ENCODE results near the gene CAPZB.
"Not testable (repeated sequence)": the region's sequence is repeated elsewhere in the genome, so short reads cannot be mapped to it uniquely, and the experiment has no call there.

The CAPZB gene

DNA sequence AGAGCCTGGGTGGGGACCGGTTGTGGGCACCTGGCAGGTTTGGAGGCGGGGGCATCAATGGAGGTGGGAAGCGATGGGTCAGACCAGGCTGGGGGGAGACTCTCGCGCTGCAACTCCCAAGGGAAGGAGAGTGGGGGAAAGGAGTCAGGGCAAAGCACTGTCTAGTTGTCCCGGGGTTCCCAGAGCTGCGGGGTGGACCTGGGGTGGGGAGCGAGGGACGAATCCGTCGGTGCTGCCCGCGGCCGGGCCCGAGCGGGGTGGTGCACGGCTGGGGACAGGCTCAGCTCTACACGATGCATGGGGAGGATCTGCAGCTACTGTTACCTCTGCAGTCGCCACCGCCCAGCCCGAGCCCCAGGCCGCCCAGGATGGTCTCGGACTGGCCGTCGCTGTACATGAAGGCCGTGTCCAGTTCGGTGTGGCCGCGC, 173.8 kb downstream of the CAPZB start:
- Histone ChIP-seq H3K9ac (ENCODE audit: low read length) (peak overlapping the region; percentile 69), H3K36me3 (ENCODE audit: control insufficient read depth, low read depth, low read length) (peaks cover 24% of the 10 kb centered on the region), H3K27me3 (ENCODE audit: control insufficient read depth, insufficient read depth, low read length) (peaks cover 11% of the 10 kb centered on the region), H3K27ac (ENCODE audit: low read length) (no peak overlapping the region), H3K4me3 (ENCODE audit: low read length) (peak overlapping the region; percentile 84), H3K9me3 (ENCODE audit: control insufficient read depth, low read depth, low read length) (no peaks in the 10 kb centered on the region), H3K4me1 (ENCODE audit: control insufficient read depth, low read depth, low read length) (peaks cover 3% of the 10 kb centered on the region)

DNA sequence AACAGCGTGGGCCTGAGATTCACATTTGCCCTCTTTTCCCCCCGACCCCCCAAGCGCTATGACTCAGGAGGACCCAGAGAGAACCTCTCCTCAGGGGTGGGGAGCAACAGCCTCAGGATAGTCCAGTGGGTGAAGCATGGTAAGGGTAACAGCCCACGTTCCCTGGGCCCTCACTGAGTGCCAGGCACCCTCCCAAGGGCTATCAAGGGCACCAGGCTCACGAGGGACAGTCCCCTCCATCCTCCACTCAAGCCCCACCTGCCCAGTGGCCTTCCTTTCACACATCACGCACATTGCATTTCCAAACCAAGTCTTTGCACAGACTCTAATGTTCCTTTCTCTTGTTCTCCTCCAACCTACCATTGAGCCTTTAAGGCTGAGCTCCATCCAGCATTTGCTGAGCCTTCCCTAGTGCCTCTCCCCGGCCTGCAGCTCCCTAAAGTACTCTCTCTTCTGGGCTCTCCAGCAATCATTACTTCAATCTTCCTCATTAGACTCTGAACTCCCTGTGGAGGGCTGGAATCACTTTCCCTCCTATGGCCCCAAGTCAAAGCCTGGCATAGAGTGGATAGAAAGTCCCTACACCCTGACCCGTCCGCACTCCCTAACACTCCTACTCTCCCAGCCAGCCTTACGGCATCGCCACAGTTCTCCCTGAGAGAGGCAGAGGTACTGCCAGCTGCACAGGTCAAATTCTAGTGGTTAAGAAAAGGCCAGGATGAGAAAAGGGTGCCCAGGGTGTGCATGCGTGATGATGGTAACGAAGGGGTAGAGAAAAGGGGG, 174.4 kb downstream of the CAPZB start:
- peaks cover 26% of the 10 kb centered on the region for H3K36me3 ChIP-seq (ENCODE audit: control insufficient read depth, low read depth, low read length)
- H3K4me3 ChIP-seq (ENCODE audit: low read length): peak overlapping the region; percentile 84
- H3K4me1 ChIP-seq (ENCODE audit: control insufficient read depth, low read depth, low read length): peaks cover 3% of the 10 kb centered on the region
- H3K27ac ChIP-seq (ENCODE audit: low read length): no peak overlapping the region
- H3K9ac ChIP-seq (ENCODE audit: low read length): peak overlapping the region; percentile 69
- H3K9me3 ChIP-seq (ENCODE audit: control insufficient read depth, low read depth, low read length): no peaks in the 10 kb centered on the region
- H3K27me3 ChIP-seq (ENCODE audit: control insufficient read depth, insufficient read depth, low read length): peaks cover 11% of the 10 kb centered on the region

DNA sequence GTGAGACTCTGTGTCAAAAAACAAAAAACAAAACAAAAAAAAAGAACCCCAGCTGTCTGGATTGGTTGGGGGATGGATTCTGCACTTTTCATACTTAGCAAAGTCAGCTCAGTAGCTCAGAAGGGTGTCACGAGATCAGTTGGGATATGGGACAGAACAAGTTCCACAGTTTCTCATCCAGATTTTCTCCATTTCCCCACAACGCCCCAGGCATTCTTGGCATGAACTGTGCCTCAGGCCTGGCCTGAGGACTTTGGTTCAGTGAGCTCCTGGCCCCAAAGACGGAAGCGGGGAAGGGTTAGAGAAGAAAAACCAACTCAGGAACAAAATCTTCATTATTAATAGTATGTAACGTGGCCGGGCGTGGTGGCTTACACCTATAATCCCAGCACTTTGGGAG, 175.3 kb downstream of the CAPZB start:
- peaks cover 35% of the 10 kb centered on the region for H3K36me3 ChIP-seq (ENCODE audit: control insufficient read depth, low read depth, low read length)
- no peak overlapping the region for H3K9ac ChIP-seq (ENCODE audit: low read length)
- H3K27ac ChIP-seq (ENCODE audit: low read length): no peak overlapping the region

DNA sequence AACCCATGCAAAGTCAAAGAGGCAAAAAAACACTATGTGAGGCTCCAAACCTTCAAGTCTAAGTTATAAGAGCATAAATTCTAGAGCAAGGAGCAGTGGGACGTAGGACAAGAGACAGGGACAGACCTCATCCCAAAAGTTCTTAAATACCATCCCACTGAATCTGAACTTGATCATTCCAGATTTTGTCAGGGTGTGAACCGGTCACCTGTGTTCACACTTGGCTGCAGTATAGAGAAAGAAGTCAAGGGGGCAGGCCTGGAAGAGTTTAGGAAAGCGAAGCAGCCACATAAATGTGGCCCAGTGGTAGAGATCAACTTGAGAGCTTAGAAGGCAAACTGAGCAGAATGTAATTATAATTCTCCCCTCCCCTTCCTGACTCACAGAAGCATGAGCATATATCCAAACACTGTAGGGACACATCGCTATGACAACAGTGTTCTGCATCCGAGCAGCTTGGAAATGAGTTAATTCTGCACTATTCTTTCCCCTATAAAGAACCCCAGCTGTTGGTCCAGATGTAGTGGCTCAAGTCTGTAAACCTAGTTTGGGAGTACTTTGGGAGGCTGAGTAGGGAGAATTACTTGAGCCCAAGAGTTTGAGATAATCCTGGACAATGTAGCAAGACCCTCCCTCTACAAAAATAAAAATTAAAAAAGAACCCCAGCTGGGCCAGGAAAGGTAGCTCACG, 176.1 kb downstream of the CAPZB start:
- H3K27ac ChIP-seq (ENCODE audit: low read length): no peak overlapping the region

More for the DNA sequence above, 175.3 kb downstream of the CAPZB start:
- Histone ChIP-seq H3K4me3 (ENCODE audit: low read length) (no peak overlapping the region), H3K27me3 (ENCODE audit: control insufficient read depth, insufficient read depth, low read length) (peaks cover 11% of the 10 kb centered on the region), H3K9me3 (ENCODE audit: control insufficient read depth, low read depth, low read length) (no peaks in the 10 kb centered on the region), H3K4me1 (ENCODE audit: control insufficient read depth, low read depth, low read length) (peaks cover 3% of the 10 kb centered on the region)

DNA sequence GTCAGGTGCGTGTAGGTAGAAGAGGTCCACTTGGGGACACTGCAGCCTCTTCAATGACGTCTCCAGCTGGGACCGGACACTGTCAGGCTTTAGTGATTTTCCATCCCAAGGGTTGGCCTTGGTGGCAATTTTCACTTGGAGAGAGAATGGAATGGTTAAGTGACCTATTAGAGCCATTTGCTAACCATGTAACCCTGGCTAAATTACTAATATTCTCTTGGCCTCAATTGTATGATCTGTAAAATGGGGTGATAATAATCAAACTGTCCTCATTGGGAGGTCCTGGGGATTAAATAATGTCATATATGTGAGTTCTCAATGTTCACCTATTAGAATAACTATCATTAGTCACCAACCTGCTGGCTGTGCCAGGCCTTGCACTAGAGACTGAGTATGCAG, 176.8 kb downstream of the CAPZB start:
- Histone ChIP-seq H3K27me3 (ENCODE audit: control insufficient read depth, insufficient read depth, low read length) (peaks cover 11% of the 10 kb centered on the region), H3K4me1 (ENCODE audit: control insufficient read depth, low read depth, low read length) (peaks cover 3% of the 10 kb centered on the region), H3K9ac (ENCODE audit: low read length) (no peak overlapping the region), H3K36me3 (ENCODE audit: control insufficient read depth, low read depth, low read length) (peaks cover 44% of the 10 kb centered on the region), H3K9me3 (ENCODE audit: control insufficient read depth, low read depth, low read length) (no peaks in the 10 kb centered on the region), H3K27ac (ENCODE audit: low read length) (no peak overlapping the region), H3K4me3 (ENCODE audit: low read length) (no peak overlapping the region)

More for the DNA sequence above, 176.1 kb downstream of the CAPZB start:
- Histone ChIP-seq H3K9ac (ENCODE audit: low read length) (no peak overlapping the region), H3K27me3 (ENCODE audit: control insufficient read depth, insufficient read depth, low read length) (peaks cover 11% of the 10 kb centered on the region), H3K36me3 (ENCODE audit: control insufficient read depth, low read depth, low read length) (peaks cover 41% of the 10 kb centered on the region), H3K9me3 (ENCODE audit: control insufficient read depth, low read depth, low read length) (no peaks in the 10 kb centered on the region), H3K4me1 (ENCODE audit: control insufficient read depth, low read depth, low read length) (peaks cover 3% of the 10 kb centered on the region), H3K4me3 (ENCODE audit: low read length) (no peak overlapping the region)

DNA sequence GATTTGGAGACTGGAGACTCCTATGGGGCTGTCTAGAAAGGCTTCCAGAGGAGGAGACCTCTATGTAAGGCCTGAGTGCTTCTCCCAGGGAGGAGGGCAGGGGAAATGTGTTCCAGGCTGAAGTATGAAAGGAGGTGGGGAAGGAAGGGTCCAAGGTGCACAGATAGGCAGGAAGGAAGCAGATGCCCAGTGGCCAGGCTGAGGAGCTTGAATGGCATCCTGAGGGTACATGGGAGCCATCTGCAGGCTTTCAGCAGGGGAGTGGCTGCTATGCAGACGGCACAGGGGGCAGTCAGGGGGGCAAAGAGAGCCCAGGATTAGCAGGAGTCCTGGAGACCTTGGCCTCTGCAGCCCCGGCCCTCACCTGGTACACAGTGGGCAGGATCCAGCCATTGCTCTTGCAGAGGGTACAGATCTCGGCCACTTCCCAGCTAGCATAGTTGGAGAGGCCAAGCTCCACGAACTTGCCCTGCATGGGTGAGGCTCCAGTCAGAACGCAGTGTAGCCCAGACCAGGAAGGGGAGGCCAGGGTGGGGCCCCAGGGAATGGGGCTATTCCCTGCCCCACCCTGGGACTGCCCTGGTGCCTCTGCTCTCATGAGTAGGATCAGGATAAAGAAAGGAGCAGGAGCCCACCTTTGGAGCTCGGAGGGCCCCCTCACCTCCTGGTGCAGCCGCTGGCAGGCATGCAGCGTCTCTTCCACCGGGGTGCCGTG, 177.4 kb downstream of the CAPZB start:
- Histone ChIP-seq H3K4me1 (ENCODE audit: control insufficient read depth, low read depth, low read length) (peaks cover 3% of the 10 kb centered on the region), H3K9me3 (ENCODE audit: control insufficient read depth, low read depth, low read length) (no peaks in the 10 kb centered on the region), H3K9ac (ENCODE audit: low read length) (no peak overlapping the region), H3K4me3 (ENCODE audit: low read length) (no peak overlapping the region), H3K27ac (ENCODE audit: low read length) (no peak overlapping the region), H3K27me3 (ENCODE audit: control insufficient read depth, insufficient read depth, low read length) (peaks cover 11% of the 10 kb centered on the region), H3K36me3 (ENCODE audit: control insufficient read depth, low read depth, low read length) (peaks cover 48% of the 10 kb centered on the region)

DNA sequence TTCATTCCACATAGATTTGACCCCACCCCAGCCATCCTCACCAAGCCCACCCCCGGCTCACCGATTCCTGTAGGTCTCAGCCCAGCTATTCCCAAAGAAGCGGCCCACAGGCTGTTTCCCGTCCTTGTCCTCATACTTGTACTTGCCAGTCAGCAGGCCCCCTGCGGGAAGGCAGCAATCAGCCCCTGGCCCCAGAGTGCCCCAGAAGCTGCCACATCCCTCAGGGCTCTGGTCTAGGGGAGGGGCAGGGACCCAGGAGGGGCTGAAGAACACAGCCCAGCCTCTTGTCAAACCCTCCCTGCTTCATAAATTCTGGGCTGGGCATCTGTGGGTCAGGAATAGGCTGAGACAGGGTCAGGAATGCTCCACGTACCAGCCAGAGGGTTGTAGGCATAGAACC, 178.4 kb downstream of the CAPZB start:
- Histone ChIP-seq H3K27me3 (ENCODE audit: control insufficient read depth, insufficient read depth, low read length) (peaks cover 11% of the 10 kb centered on the region), H3K9me3 (ENCODE audit: control insufficient read depth, low read depth, low read length) (no peaks in the 10 kb centered on the region), H3K4me1 (ENCODE audit: control insufficient read depth, low read depth, low read length) (peaks cover 3% of the 10 kb centered on the region), H3K27ac (ENCODE audit: low read length) (no peak overlapping the region), H3K36me3 (ENCODE audit: control insufficient read depth, low read depth, low read length) (peaks cover 48% of the 10 kb centered on the region), H3K9ac (ENCODE audit: low read length) (no peak overlapping the region), H3K4me3 (ENCODE audit: low read length) (no peak overlapping the region)

DNA sequence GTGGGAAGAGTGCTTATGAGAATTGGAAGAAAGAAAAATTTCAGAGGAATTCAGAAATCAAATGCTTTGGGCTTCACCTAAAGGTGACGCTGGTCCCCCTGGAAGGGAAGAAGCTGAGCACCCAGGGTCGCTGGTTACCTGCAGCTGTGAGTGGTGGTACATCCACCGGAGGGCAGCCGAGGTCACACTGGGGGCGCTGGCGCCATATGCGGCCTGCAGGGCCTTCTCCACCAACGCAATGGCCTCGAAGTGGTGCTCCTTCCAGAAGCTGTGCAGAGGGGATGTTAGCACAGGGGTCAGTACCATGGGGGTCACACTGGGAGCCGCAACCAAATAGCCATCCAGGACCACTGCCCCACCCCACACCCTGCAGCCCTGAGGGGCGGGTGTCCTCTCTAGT, 179.5 kb downstream of the CAPZB start:
- Histone ChIP-seq H3K36me3 (ENCODE audit: control insufficient read depth, low read depth, low read length) (peaks cover 48% of the 10 kb centered on the region), H3K4me3 (ENCODE audit: low read length) (no peak overlapping the region), H3K9ac (ENCODE audit: low read length) (no peak overlapping the region), H3K9me3 (ENCODE audit: control insufficient read depth, low read depth, low read length) (no peaks in the 10 kb centered on the region), H3K27ac (ENCODE audit: low read length) (no peak overlapping the region), H3K4me1 (ENCODE audit: control insufficient read depth, low read depth, low read length) (no peaks in the 10 kb centered on the region), H3K27me3 (ENCODE audit: control insufficient read depth, insufficient read depth, low read length) (peaks cover 4% of the 10 kb centered on the region)

DNA sequence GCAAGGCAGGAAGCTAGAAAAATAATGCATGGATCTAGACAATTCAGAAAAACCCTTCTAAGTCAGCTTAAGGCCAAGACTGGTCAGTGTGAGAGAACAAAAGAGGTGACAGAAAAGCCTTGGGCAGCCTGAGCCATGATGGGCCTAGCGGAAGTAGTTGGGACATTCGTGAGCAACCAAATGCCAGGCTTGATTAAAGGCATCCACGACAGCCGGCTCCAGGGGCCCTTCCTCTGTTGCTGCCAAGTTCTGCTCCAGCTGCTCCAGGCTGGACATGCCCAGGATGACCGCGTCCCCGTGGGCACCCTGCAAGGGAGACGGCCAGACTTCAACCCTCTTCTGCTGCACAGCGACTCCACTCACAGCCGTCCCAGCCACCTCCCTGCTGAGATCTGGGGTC, 181.3 kb downstream of the CAPZB start:
- not testable (repeated sequence) for H3K4me1 ChIP-seq (ENCODE audit: control insufficient read depth, low read depth, low read length); H3K27me3 ChIP-seq (ENCODE audit: control insufficient read depth, insufficient read depth, low read length); H3K27ac ChIP-seq (ENCODE audit: low read length); H3K9ac ChIP-seq (ENCODE audit: low read length); H3K9me3 ChIP-seq (ENCODE audit: control insufficient read depth, low read depth, low read length); H3K4me3 ChIP-seq (ENCODE audit: low read length)
- peaks cover 48% of the 10 kb centered on the region for H3K36me3 ChIP-seq (ENCODE audit: control insufficient read depth, low read depth, low read length)

DNA sequence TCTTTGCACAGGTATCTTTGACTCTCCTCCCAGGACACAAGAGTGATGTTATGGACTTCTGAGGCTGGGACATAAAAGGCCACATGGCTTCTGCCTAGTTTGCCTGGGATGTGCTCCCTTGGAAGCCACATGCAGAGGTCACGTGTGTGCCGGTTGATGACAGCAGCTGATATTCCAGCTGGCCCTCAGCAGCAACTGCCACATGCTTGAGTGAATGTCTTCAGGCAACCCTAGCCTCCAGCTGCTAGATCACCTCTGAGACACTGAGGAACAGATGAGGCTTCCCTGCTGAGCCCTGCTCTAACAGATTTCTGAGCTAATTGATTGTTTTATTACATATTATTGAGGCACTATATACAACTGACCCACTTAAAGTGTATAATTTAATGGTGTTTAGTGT, 185.1 kb downstream of the CAPZB start:
- Histone ChIP-seq H3K36me3 (ENCODE audit: control insufficient read depth, low read depth, low read length) (peaks cover 17% of the 10 kb centered on the region), H3K4me1 (ENCODE audit: control insufficient read depth, low read depth, low read length) (no peaks in the 10 kb centered on the region), H3K4me3 (ENCODE audit: low read length) (no peak overlapping the region), H3K9ac (ENCODE audit: low read length) (no peak overlapping the region), H3K9me3 (ENCODE audit: control insufficient read depth, low read depth, low read length) (peaks cover 3% of the 10 kb centered on the region), H3K27me3 (ENCODE audit: control insufficient read depth, insufficient read depth, low read length) (no peaks in the 10 kb centered on the region), H3K27ac (ENCODE audit: low read length) (no peak overlapping the region)

DNA sequence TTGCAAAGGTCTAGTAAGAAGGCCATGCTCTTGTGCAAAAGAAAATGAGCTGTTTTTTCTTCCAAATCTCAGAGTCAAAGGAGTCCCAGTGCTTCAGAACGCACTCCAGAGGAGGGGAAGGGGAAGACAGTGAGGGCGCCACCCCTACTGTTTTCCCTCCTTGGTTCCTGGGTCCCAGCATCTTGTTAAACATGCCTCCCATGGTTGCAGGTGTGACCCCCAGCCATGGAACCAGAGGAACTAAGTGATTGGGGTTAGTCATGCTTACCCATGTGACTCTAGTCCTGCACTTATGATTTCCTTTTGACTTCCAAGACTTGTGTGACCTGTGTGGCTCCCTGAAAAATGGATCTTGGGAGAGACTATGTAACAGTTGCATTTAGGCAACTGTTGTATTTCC, 190.7 kb downstream of the CAPZB start:
- H3K9ac ChIP-seq (ENCODE audit: low read length): no peak overlapping the region
- no peak overlapping the region for H3K27ac ChIP-seq (ENCODE audit: low read length)
- H3K9me3 ChIP-seq (ENCODE audit: control insufficient read depth, low read depth, low read length): peaks cover 13% of the 10 kb centered on the region
- H3K36me3 ChIP-seq (ENCODE audit: control insufficient read depth, low read depth, low read length): no peaks in the 10 kb centered on the region
- H3K4me3 ChIP-seq (ENCODE audit: low read length): no peak overlapping the region
- H3K27me3 ChIP-seq (ENCODE audit: control insufficient read depth, insufficient read depth, low read length): peaks cover 7% of the 10 kb centered on the region
- H3K4me1 ChIP-seq (ENCODE audit: control insufficient read depth, low read depth, low read length): no peaks in the 10 kb centered on the region

All from iPS-18a (cell line).